ENCODE data around the gene URI1.

- TF ChIP-seq CTCF (tag by site-specific recombination; IDR thresholded peaks at IDR 0.05) (no peak), KLF9 (tag by site-specific recombination; IDR thresholded peaks at IDR 0.05; ENCODE audit: low read depth) (no peak), REST (tag by site-specific recombination; IDR thresholded peaks at IDR 0.05) (no peak), ZNF391 (tag by site-specific recombination; IDR thresholded peaks at IDR 0.05; ENCODE audit: borderline replicate concordance, low read depth) (no peak), ZNF335 (tag by site-specific recombination; conservative IDR thresholded peaks at IDR 0.05) (no peak), ZFP41 (tag by site-specific recombination; IDR thresholded peaks at IDR 0.05; ENCODE audit: borderline replicate concordance) (no peak), ZIC2 (tag by site-specific recombination; IDR thresholded peaks at IDR 0.05) (no peak), YY2 (tag by site-specific recombination; IDR thresholded peaks at IDR 0.05) (no peak), ZNF175 (tag by site-specific recombination; IDR thresholded peaks at IDR 0.05) (no peak), ZNF561 (tag by site-specific recombination; IDR thresholded peaks at IDR 0.05; ENCODE audit: borderline replicate concordance) (no peak), ZNF362 (tag by site-specific recombination; IDR thresholded peaks at IDR 0.05) (no peak), ZNF155 (tag by site-specific recombination; IDR thresholded peaks at IDR 0.05) (no peak), TCF7L2 (IDR thresholded peaks at IDR 0.05; ENCODE audit: borderline replicate concordance, low read depth, low read length) (no peak)
- TF ChIP-seq, protein P1, sequence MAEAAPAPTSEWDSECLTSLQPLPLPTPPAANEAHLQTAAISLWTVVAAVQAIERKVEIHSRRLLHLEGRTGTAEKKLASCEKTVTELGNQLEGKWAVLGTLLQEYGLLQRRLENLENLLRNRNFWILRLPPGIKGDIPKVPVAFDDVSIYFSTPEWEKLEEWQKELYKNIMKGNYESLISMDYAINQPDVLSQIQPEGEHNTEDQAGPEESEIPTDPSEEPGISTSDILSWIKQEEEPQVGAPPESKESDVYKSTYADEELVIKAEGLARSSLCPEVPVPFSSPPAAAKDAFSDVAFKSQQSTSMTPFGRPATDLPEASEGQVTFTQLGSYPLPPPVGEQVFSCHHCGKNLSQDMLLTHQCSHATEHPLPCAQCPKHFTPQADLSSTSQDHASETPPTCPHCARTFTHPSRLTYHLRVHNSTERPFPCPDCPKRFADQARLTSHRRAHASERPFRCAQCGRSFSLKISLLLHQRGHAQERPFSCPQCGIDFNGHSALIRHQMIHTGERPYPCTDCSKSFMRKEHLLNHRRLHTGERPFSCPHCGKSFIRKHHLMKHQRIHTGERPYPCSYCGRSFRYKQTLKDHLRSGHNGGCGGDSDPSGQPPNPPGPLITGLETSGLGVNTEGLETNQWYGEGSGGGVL (tag by site-specific recombination; IDR thresholded peaks at IDR 0.05) = no peak
Observed at GRCh38 chr19:29952646-29953045, 10.6 kb downstream of the URI1 start.

Data from HEK293 (cell line).